ENCODE measurements around the gene ALKBH8. TPM values are rescaled to one million over a fixed set of nuclear protein-coding genes. Genes with fewer than 3 reads are reported as not detected.
A peak's percentile ranks its signal among the peaks of the same experiment; 100 is the strongest.

Gene ALKBH8
- total and polyA plus RNA-seq, 2 of the 13 experiments (the other 11 are each of a cell fraction or from before 2014, with no cell fraction given) = 2.4 to 9.1 TPM

GRCh38 chr11:107457558-107458271, 107.8 kb downstream of the ALKBH8 start, which contains the start of gene CWF19L2 (continued):
- TF ChIP-seq SAP130 (CRISPR knock-in tag; IDR thresholded peaks at IDR 0.05; ENCODE audit: low read depth) = peak; percentile 79
- peak; percentile 47; the same call in 1 of the 2 replicates for TF ChIP-seq KDM2A (CRISPR knock-in tag; IDR thresholded peaks at IDR 0.05; ENCODE audit: borderline replicate concordance, low read depth)
- TF ChIP-seq SSRP1 (CRISPR knock-in tag; IDR thresholded peaks at IDR 0.05) = no peak
- peak; percentile 50; the same call in 1 of the 2 replicates for TF ChIP-seq ZNF350 (CRISPR knock-in tag; IDR thresholded peaks at IDR 0.05; ENCODE audit: borderline replicate concordance, low read depth)
- TF ChIP-seq ZFP41 (CRISPR knock-in tag; IDR thresholded peaks at IDR 0.05; ENCODE audit: borderline replicate concordance) = no peak
- no peak for TF ChIP-seq CC2D1A (CRISPR knock-in tag; IDR thresholded peaks at IDR 0.05)
- TF ChIP-seq DNMT3B (CRISPR knock-in tag; conservative IDR thresholded peaks at IDR 0.05) = no peak
- TF ChIP-seq CENPBD1 (CRISPR knock-in tag; IDR thresholded peaks at IDR 0.05; ENCODE audit: borderline replicate concordance, low read depth) = no peak
- 0 out of 2 replicates have a peak, but pooled peaks have one; percentile 13 for TF ChIP-seq NFYC (CRISPR knock-in tag; IDR thresholded peaks at IDR 0.05)
- peak; percentile 61; the same call in 1 of the 2 replicates for TF ChIP-seq FOXK2 (IDR thresholded peaks at IDR 0.05)
- no peak for TF ChIP-seq SRSF1 (optimal IDR thresholded peaks at IDR 0.05; ENCODE audit: low read depth, low read length)
- TF ChIP-seq RAD21 (CRISPR knock-in tag; IDR thresholded peaks at IDR 0.05) = peak; percentile 17; the same call in 1 of the 2 replicates
- peak; percentile 98 for TF ChIP-seq FOXK1 (CRISPR knock-in tag; IDR thresholded peaks at IDR 0.05; ENCODE audit: borderline replicate concordance, low read depth)
- no peak for TF ChIP-seq TEAD2 (CRISPR knock-in tag; IDR thresholded peaks at IDR 0.05)
- no peak for TF ChIP-seq HNRNPH1 (optimal IDR thresholded peaks at IDR 0.05; ENCODE audit: low read depth, low read length)
- no peak for TF ChIP-seq HHEX (CRISPR knock-in tag; IDR thresholded peaks at IDR 0.05)
- no peak for TF ChIP-seq RNF219 (CRISPR knock-in tag; IDR thresholded peaks at IDR 0.05)
- peak; percentile 72 to 74 for TF ChIP-seq POLR2A (IDR thresholded peaks at IDR 0.05; ENCODE audit: insufficient read depth in 1 of 2, low read depth in 2 of 2, low read length in 2 of 2)
- no peak for TF ChIP-seq ZNF777 (CRISPR knock-in tag; IDR thresholded peaks at IDR 0.05)
- TF ChIP-seq ZBTB25 (CRISPR knock-in tag; IDR thresholded peaks at IDR 0.05) = 0 out of 2 replicates have a peak, but pooled peaks have one; percentile 25
- TF ChIP-seq ZNF670 (CRISPR knock-in tag; IDR thresholded peaks at IDR 0.05; ENCODE audit: borderline replicate concordance) = peak; percentile 66; the same call in 1 of the 2 replicates
- no peak for TF ChIP-seq SNAI1 (CRISPR knock-in tag; IDR thresholded peaks at IDR 0.05; ENCODE audit: borderline replicate concordance)
- no peak for TF ChIP-seq SKIL (CRISPR knock-in tag; IDR thresholded peaks at IDR 0.05; ENCODE audit: borderline replicate concordance)
- TF ChIP-seq ZNF383 (CRISPR knock-in tag; IDR thresholded peaks at IDR 0.05; ENCODE audit: borderline replicate concordance) = no peak
- TF ChIP-seq ZNF616 (CRISPR knock-in tag; IDR thresholded peaks at IDR 0.05; ENCODE audit: low read depth) = no peak
